GM12878 (cell line): ENCODE measurements around the gene LRIG3. TPM values are rescaled to one million over a fixed set of nuclear protein-coding genes. Genes with fewer than 3 reads are reported as not detected.

Experiments used
- ATAC-seq: fragments of 200-7000 bp; cut with Tn5 transposase; 3 replicates; pipeline ENCODE4 v1.9.1; 2020; ENCODE audit warnings: mild to moderate bottlenecking, moderate library complexity
- BruUV-seq: library from RNA; stranded (reverse); fragments of 400-500 nt; replicated peaks from 2 replicates; lab custom pipeline; 2021; lab: Mats Ljungman, UMichigan
- CTCF ChIA-PET: fragments of 300-600 bp; sonication (Branson Sonifier 250); formaldehyde crosslinking; extraction: SDS; loops from one replicate; lab custom pipeline; 2021; ENCODE audit warnings: inconsistent platforms; lab: Yijun Ruan, JAX
- POLR2A ChIA-PET: fragments of 350-600 bp; formaldehyde crosslinking; extraction: SDS; loops from one replicate; lab custom pipeline; 2021; ENCODE audit warnings: inconsistent platforms; lab: Charles Lee
- RAD21 ChIA-PET: fragments of 300-600 bp; sonication (Branson Sonifier 250); formaldehyde crosslinking; loops from one replicate; lab custom pipeline; 2023; ENCODE audit warnings: antibody characterized with exemption; ENCODE audit not compliant: unreplicated experiment; lab: Charles Lee
- SMC1A ChIA-PET: fragments of 300-600 bp; sonication (Branson Sonifier 250); formaldehyde crosslinking; loops from one replicate; lab custom pipeline; 2023; ENCODE audit not compliant: unreplicated experiment, uncharacterized antibody; lab: Charles Lee
- DNase-seq: peaks from one replicate; pipeline ENCODE4 v3.0.0-alpha.2; 2011; ENCODE audit warnings: low read depth, low spot score
- FAIRE-seq: peaks from 3 replicates; lab custom pipeline; 2011; peaks lifted over from hg19 to GRCh38; lab: Jason Lieb, UNC
- H2AFZ ChIP-seq: 2 replicates; pipeline ENCODE4 v1.6.0; 2011; ENCODE audit warnings: low read depth, low read length, control low read depth; ENCODE audit not compliant: control insufficient read depth
- H3K27ac ChIP-seq: 2 replicates; pipeline ENCODE4 v1.5.1; 2011; ENCODE audit warnings: control low read depth; ENCODE audit not compliant: control insufficient read depth, insufficient read depth
- H3K27me3 ChIP-seq, 2 experiments: replicated peaks in 1 of 2; 2 replicates each; pipeline versions ENCODE4 v1.6.0 to v1.6.1; 2011; ENCODE audit warnings: low read length in 1 of 2; ENCODE audit not compliant: control insufficient read depth in 2 of 2, insufficient read depth in 2 of 2
- H3K36me3 ChIP-seq, 2 experiments: 2 replicates each; pipeline ENCODE4 v1.5.1; 2011; ENCODE audit warnings: low read length in 1 of 2; ENCODE audit not compliant: control insufficient read depth in 2 of 2, insufficient read depth in 2 of 2
- H3K4me1 ChIP-seq: 2 replicates; pipeline ENCODE4 v1.6.1; 2011; ENCODE audit warnings: mild to moderate bottlenecking, low read length, moderate library complexity, mixed read lengths; ENCODE audit not compliant: control insufficient read depth, insufficient read depth
- H3K4me2 ChIP-seq: 2 replicates; pipeline ENCODE4 v1.6.0; 2011; ENCODE audit warnings: control low read depth; ENCODE audit not compliant: control insufficient read depth, insufficient read depth
- H3K4me3 ChIP-seq: fragments of 200-600 bp; sonication (generic); 2 replicates; pipeline ENCODE4 v1.5.1; 2016
- H3K79me2 ChIP-seq: 2 replicates; pipeline ENCODE4 v1.6.0; 2011; ENCODE audit warnings: low read length; ENCODE audit not compliant: control insufficient read depth, insufficient read depth
- H3K9ac ChIP-seq: 2 replicates; pipeline ENCODE4 v1.8.0; 2011; ENCODE audit warnings: low read length, control low read depth, mixed read lengths; ENCODE audit not compliant: control insufficient read depth, insufficient read depth
- H3K9me3 ChIP-seq: replicated peaks from 3 replicates; pipeline ENCODE4 v1.5.1; 2011; ENCODE audit warnings: mild to moderate bottlenecking, low read length; ENCODE audit not compliant: control insufficient read depth, insufficient read depth
- H4K20me1 ChIP-seq: 2 replicates; pipeline ENCODE4 v1.6.0; 2011; ENCODE audit not compliant: control insufficient read depth, insufficient read depth
- CREB1 ChIP-seq: IDR thresholded peaks from 2 replicates; pipeline ENCODE4 v1.6.1; 2012; ENCODE audit warnings: low read depth, mild to moderate bottlenecking, inconsistent platforms
- ETV6 ChIP-seq, 2 experiments: fragments of 450-650 bp in 1 of 2; IDR thresholded peaks in 1 of 2; conservative IDR thresholded peaks in 1 of 2; 2 replicates each; pipeline ENCODE4 v1.6.1; 2014; ENCODE audit warnings: antibody characterized with exemption in 1 of 2, borderline replicate concordance in 1 of 2, low read depth in 1 of 2, mild to moderate bottlenecking in 1 of 2, moderate library complexity in 1 of 2
- IRF5 ChIP-seq: fragments of 450-650 bp; IDR thresholded peaks from 2 replicates; pipeline ENCODE4 v1.6.1; 2017; ENCODE audit warnings: borderline replicate concordance
- TAF1 ChIP-seq: IDR thresholded peaks from 2 replicates; pipeline ENCODE4 v1.6.1; 2011; ENCODE audit warnings: mild to moderate bottlenecking, low read depth, low read length, borderline replicate concordance
- ZNF687 ChIP-seq: fragments of 450-650 bp; IDR thresholded peaks from 2 replicates; pipeline ENCODE4 v1.6.1; 2017; ENCODE audit warnings: mild to moderate bottlenecking, moderate library complexity
- WGBS: methylation state at CpG from one replicate; pipeline ENCODE4 v1.1.6; 2016; ENCODE audit warnings: low lambda C conversion rate; ENCODE audit not compliant: insufficient replicate concordance, insufficient coverage; ENCODE audit errors: missing lambda C conversion rate; 5-methylcytosine and 5-hydroxymethylcytosine counted together
- in situ Hi-C: fragments of 300-500 bp; cut with MboI; formaldehyde crosslinking; loops from 9 replicates; pipeline ENCODE4 v1.14.3; 2018; ENCODE audit warnings: mixed read lengths
- intact Hi-C: fragments of 100-400 bp; cut with micrococcal nuclease; formaldehyde crosslinking; loops from one replicate; pipeline ENCODE4 v1.14.2; 2022; ENCODE audit not compliant: unreplicated experiment
- polyA plus RNA-seq, 11 experiments: library from polyadenylated mRNA; depleted of rRNA in 4 of 11; unstranded in 6 of 11; stranded (reverse) in 5 of 11; fragments of >200 nt; fragmentation: Nextera tagmentation in 4 of 11; fragmentation: Illumina TruSeq in 1 of 11; extraction: Ambion mirVana in 4 of 11; extraction: Trizol in 1 of 11; gene quantifications; 1 replicate in 1 of 11; 2 replicates in 10 of 11; pipeline versions ENCODE4 v1.2.1 to v1.2.3, GENCODE V29; 2011 to 2016; ENCODE audit warnings: inconsistent platforms in 2 of 11, missing spikeins in 2 of 11, low read depth in 1 of 11
- total RNA-seq, 4 experiments: library from RNA; depleted of rRNA in 3 of 4; stranded (reverse); fragments of >200 nt in 3 of 4; fragmentation: Illumina TruSeq in 1 of 4; extraction: Trizol in 1 of 4; gene quantifications; 2 replicates each; pipeline versions ENCODE4 v1.2.1 to v1.2.3, GENCODE V29; 2013 to 2021

Gene LRIG3
- total and polyA plus RNA-seq, 10 of the 15 experiments (the other 5 are each of a cell fraction or from before 2014, with no cell fraction given): 0.95 to 8.5 (median 5.0) TPM

GRCh38 chr12:58954002-58954401 is 33.7 kb upstream of the LRIG3 start:
- Histone ChIP-seq H3K4me2 (no peak overlapping the region), H3K27ac (no peak overlapping the region), H3K36me3 (no peaks in the 10 kb centered on the region), H3K9me3 (no peaks in the 10 kb centered on the region), H3K9ac (no peak overlapping the region), H4K20me1 (no peaks in the 10 kb centered on the region), H3K4me3 (no peak overlapping the region), H3K79me2 (no peaks in the 10 kb centered on the region), H3K4me1 (no peaks in the 10 kb centered on the region), H3K27me3 (no peaks in the 10 kb centered on the region), H2AFZ (no peak overlapping the region)
- ChIA-PET SMC1A (interaction anchor here (1.0 to 1.6 kb wide), 3 partner anchors 13 to 414 kb away, joined by 3 read pairs; no protein-coding TSS in a partner anchor), POLR2A (no interaction called here), CTCF (no interaction called here), RAD21 (interaction anchor here (1.1 kb wide), 1 partner anchor 11 kb away, joined by 3 read pairs; no protein-coding TSS in a partner anchor)
- no peak for TF ChIP-seq IRF5
- DNase-seq: no peak
- in situ Hi-C loops: no loop called here
- intact Hi-C loops: no loop called here
- BruUV-seq: no TSS peak
- no peak for ATAC-seq
- 22% methylated on average over 3 of the region's 3 CpGs for WGBS
- no peak for FAIRE-seq

- CTCF ChIA-PET: no interaction called here
- RAD21 ChIA-PET: no interaction called here
- no peaks in the 10 kb centered on the region for H3K9me3 ChIP-seq
- WGBS: 0% methylated on average over 2 of the region's 2 CpGs
- in situ Hi-C loops (no loop called here), intact Hi-C loops (no loop called here)
- H3K9ac ChIP-seq: no peak overlapping the region
- H3K79me2 ChIP-seq: no peaks in the 10 kb centered on the region
- H3K4me3 ChIP-seq: no peak overlapping the region
- no peaks in the 10 kb centered on the region for H3K4me1 ChIP-seq
- no peak for FAIRE-seq
- POLR2A ChIA-PET: no interaction called here
- no peak overlapping the region for H3K4me2 ChIP-seq
- BruUV-seq: no TSS peak
- no peak overlapping the region for H3K27ac ChIP-seq
- no peak for ATAC-seq
- SMC1A ChIA-PET: no interaction called here
- H3K36me3 ChIP-seq: no peaks in the 10 kb centered on the region
- no peak for DNase-seq
- H4K20me1 ChIP-seq: no peaks in the 10 kb centered on the region
- H2AFZ ChIP-seq: no peak overlapping the region
- no peaks in the 10 kb centered on the region for H3K27me3 ChIP-seq
- TF ChIP-seq ZNF687 (no peak), ETV6 (conservative IDR thresholded peaks at IDR 0.05 in 1 of 2, IDR thresholded peaks at IDR 0.05 in 1 of 2; ENCODE audit: borderline replicate concordance in 1 of 2, low read depth in 1 of 2) (no peak), CREB1 (no peak), TAF1 (no peak)
Observed at GRCh38 chr12:58950739-58951100, 30.4 kb upstream of the LRIG3 start.
